Endothelial cell of umbilical vein (primary cell): ENCODE measurements around the gene AZU1. TPM values are rescaled to one million over a fixed set of nuclear protein-coding genes. Genes with fewer than 3 reads are reported as not detected.

Experiments used
- BruUV-seq: library from RNA; stranded (reverse); fragments of 400-500 nt; replicated peaks from 2 replicates; lab custom pipeline; 2021; lab: Mats Ljungman, UMichigan
- CTCF ChIA-PET: fragments of 300-600, 350-600 bp; sonication (Branson Sonifier 250); formaldehyde crosslinking; loops from one replicate; lab custom pipeline; 2021; ENCODE audit warnings: antibody characterized with exemption, inconsistent platforms; lab: Charles Lee
- POLR2A ChIA-PET: fragments of 300-600, 350-600 bp; sonication (Branson Sonifier 250); formaldehyde crosslinking; loops from one replicate; lab custom pipeline; 2021; ENCODE audit warnings: antibody characterized with exemption, inconsistent platforms; lab: Charles Lee
- DNase-seq: peaks from one replicate; pipeline ENCODE4 v3.0.0-alpha.2; 2011; ENCODE audit warnings: low read depth, low spot score
- FAIRE-seq: peaks from 2 replicates; lab custom pipeline; 2011; peaks lifted over from hg19 to GRCh38; lab: Jason Lieb, UNC
- H2AFZ ChIP-seq: 2 replicates; pipeline ENCODE4 v1.6.0; 2012; ENCODE audit warnings: low read depth, low read length, control low read depth, inconsistent platforms
- H3K27ac ChIP-seq: 2 replicates; pipeline ENCODE4 v1.5.1; 2011; ENCODE audit warnings: low read depth, mild to moderate bottlenecking, control low read depth, low read length, moderate library complexity; ENCODE audit not compliant: insufficient read depth
- H3K27me3 ChIP-seq, 2 experiments: 2 replicates each; pipeline versions ENCODE4 v1.6.0 to v1.6.1; 2011; ENCODE audit warnings: low read length in 2 of 2, mixed read lengths in 1 of 2; ENCODE audit not compliant: control insufficient read depth in 2 of 2, insufficient read depth in 2 of 2
- H3K36me3 ChIP-seq, 2 experiments: 2 replicates in 1 of 2; 3 replicates in 1 of 2; pipeline ENCODE4 v1.5.1; 2011; ENCODE audit warnings: low read length in 2 of 2, mild to moderate bottlenecking in 1 of 2, moderate library complexity in 1 of 2; ENCODE audit not compliant: control insufficient read depth in 2 of 2, insufficient read depth in 2 of 2; ENCODE audit errors: extremely low read depth in 1 of 2
- H3K4me1 ChIP-seq: 3 replicates; pipeline ENCODE4 v1.5.1; 2011; ENCODE audit warnings: mild to moderate bottlenecking, low read length; ENCODE audit not compliant: control insufficient read depth, insufficient read depth; ENCODE audit errors: extremely low read depth
- H3K4me2 ChIP-seq: 2 replicates; pipeline ENCODE4 v1.6.1; 2011; ENCODE audit warnings: low read length, control low read depth, mixed read lengths; ENCODE audit not compliant: insufficient read depth
- H3K4me3 ChIP-seq, 3 experiments: fragments of 200-600 bp in 1 of 3; sonication (generic), shearing (Covaris generic) in 1 of 3; replicated peaks in 1 of 3; 2 replicates each; pipeline ENCODE4 v1.5.1; 2011 to 2016; ENCODE audit warnings: control low read depth in 3 of 3, low read length in 3 of 3, mild to moderate bottlenecking in 2 of 3, inconsistent platforms in 1 of 3, low read depth in 1 of 3, moderate library complexity in 1 of 3; ENCODE audit not compliant: insufficient read depth in 1 of 3
- H3K79me2 ChIP-seq: 2 replicates; pipeline ENCODE4 v1.6.0; 2012; ENCODE audit warnings: low read length, inconsistent platforms; ENCODE audit not compliant: control insufficient read depth, insufficient read depth
- H3K9ac ChIP-seq: replicated peaks from 2 replicates; pipeline ENCODE3; 2011; ENCODE audit warnings: low read length, control low read depth; ENCODE audit not compliant: insufficient read depth; ENCODE audit errors: extremely low read depth
- H3K9me1 ChIP-seq: replicated peaks from 3 replicates; pipeline ENCODE4 v1.6.0; 2011; ENCODE audit warnings: mild to moderate bottlenecking, low read length; ENCODE audit not compliant: control insufficient read depth, insufficient read depth; ENCODE audit errors: extremely low read depth
- H3K9me3 ChIP-seq: replicated peaks from 2 replicates; pipeline ENCODE4 v1.5.1; 2012; ENCODE audit warnings: low read length, inconsistent platforms; ENCODE audit not compliant: control insufficient read depth, insufficient read depth
- H4K20me1 ChIP-seq: replicated peaks from 2 replicates; pipeline ENCODE3; 2011; ENCODE audit warnings: mild to moderate bottlenecking, low read length; ENCODE audit not compliant: control insufficient read depth, insufficient read depth; ENCODE audit errors: extremely low read depth
- EZH2 ChIP-seq: IDR thresholded peaks from 2 replicates; pipeline ENCODE4 v1.6.1; 2012; ENCODE audit warnings: borderline replicate concordance, low read depth, mild to moderate bottlenecking, moderate library complexity, low read length, inconsistent platforms; ENCODE audit not compliant: severe bottlenecking
- JUN ChIP-seq: IDR thresholded peaks from 2 replicates; pipeline ENCODE4 v1.6.1; 2011; ENCODE audit warnings: borderline replicate concordance, low read depth; ENCODE audit not compliant: insufficient read length, insufficient read depth
- POLR2AphosphoS5 ChIP-seq: IDR thresholded peaks from 2 replicates; pipeline ENCODE4 v1.6.1; 2012; ENCODE audit warnings: low read depth, mild to moderate bottlenecking, control low read depth, low read length, moderate library complexity; ENCODE audit not compliant: insufficient read depth
- dilution Hi-C: fragments of 300-500 bp; cut with MboI; formaldehyde crosslinking; loops from one replicate; pipeline ENCODE4 v1.15.0; 2019; ENCODE audit warnings: low sequenced_read_pairs; ENCODE audit not compliant: extremely low pct_ligation_motif_present
- intact Hi-C: fragments of 100-400 bp; cut with micrococcal nuclease; formaldehyde crosslinking; loops from one replicate; pipeline ENCODE4 v1.10.0; 2022
- polyA plus RNA-seq, 4 experiments: library from polyadenylated mRNA; depleted of rRNA in 3 of 4; stranded (reverse) in 3 of 4; unstranded in 1 of 4; fragments of >200 nt; gene quantifications; 2 replicates each; pipeline versions ENCODE4 v1.2.1 to v1.2.3, GENCODE V29; 2011 to 2012; ENCODE audit warnings: missing spikeins in 1 of 4
- total RNA-seq: library from RNA; stranded (reverse); gene quantifications from 2 replicates; pipeline ENCODE4 v1.2.3, GENCODE V29; 2021
- TF ChIP-seq, protein P1 (sequence below): IDR thresholded peaks from 2 replicates; pipeline ENCODE4 v1.6.1; 2011; ENCODE audit not compliant: insufficient read depth, insufficient read length
- TF ChIP-seq, protein P2 (sequence below), 2 donors: IDR thresholded peaks; 1 replicate in 1 of 2; 2 replicates in 1 of 2; pipeline ENCODE4 v1.5.1; 2011; ENCODE audit warnings: low read length in 2 of 2, mild to moderate bottlenecking in 2 of 2, moderate library complexity in 2 of 2, control low read depth in 1 of 2, inconsistent platforms in 1 of 2, low read depth in 1 of 2; ENCODE audit not compliant: insufficient read depth in 1 of 2; ENCODE audit errors: extremely low read depth in 1 of 2

The AZU1 gene
- total and polyA plus RNA-seq, 2 donors (not counting 3 experiments of a cell fraction or from before 2014, with no cell fraction given), result 0.12 TPM; not detected in 1

DNA sequence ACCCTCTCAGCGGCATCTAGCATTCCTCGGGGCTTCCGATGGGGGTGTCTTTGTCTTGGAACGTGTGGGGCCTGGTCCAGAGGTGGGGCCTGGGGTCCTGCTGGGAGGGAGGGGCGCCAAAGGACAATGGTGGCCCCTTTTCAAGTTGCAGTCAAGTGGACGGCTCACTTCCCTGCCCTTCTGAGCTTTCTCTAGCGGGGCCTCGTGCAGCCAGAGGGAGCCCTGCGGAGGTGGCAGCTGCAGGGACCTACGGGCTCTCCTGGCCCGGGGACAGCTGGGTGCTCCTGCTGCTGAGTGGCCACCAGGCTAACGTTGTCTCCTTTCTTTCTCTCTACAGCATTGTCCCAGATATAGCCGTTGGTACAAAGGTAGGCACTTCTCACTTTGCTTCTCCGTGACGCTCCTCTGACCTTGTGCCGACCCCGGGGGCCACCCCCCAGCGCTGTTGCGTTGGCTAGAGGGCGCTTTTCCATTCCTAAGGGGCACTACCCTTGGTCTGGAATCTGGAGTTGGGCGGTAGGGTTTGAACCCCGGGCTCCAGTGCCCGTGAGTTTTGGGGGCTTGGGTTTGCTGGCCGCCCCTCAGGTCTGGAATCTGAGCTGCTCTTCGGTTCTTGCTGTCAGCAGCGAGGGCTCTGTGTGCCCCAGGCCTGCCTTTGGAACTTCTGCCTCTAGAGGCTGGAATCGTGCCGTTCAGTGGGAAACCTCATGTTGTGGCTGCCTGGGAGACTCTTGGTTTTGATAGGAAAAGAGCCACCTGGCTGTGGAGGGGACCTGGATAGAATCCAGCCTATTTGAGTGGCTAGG is 28.4 kb upstream of the AZU1 start:
- Histone ChIP-seq H3K27ac (peak overlapping the region; percentile 73), H4K20me1 (no peaks in the 10 kb centered on the region), H3K36me3 (peaks cover 26 to 28% of the 10 kb centered on the region in 2 experiments), H3K9me3 (no peaks in the 10 kb centered on the region), H3K9me1 (no peaks in the 10 kb centered on the region), H3K27me3 (no peaks in the 10 kb centered on the region), H3K9ac (peak overlapping the region; percentile 92), H2AFZ (no peak overlapping the region), H3K4me1 (peaks cover 38% of the 10 kb centered on the region), H3K4me3 (peak overlapping the region; percentile 84 to 93 (median 87)), H3K4me2 (peak overlapping the region; percentile 86), H3K79me2 (peaks cover 65% of the 10 kb centered on the region)
- DNase-seq, result peak; percentile 33
- POLR2A ChIA-PET, result interaction anchor here (0.6 kb wide), 1 partner anchor 231 kb away, joined by 3 read pairs; no protein-coding TSS in a partner anchor
- dilution Hi-C loops (no loop called here), intact Hi-C loops (loop anchor here (10.0 kb wide), 1 partner anchor 446 kb away; the partner anchor contains the start of genes ATP5F1D and MIDN)
- CTCF ChIA-PET, result interaction anchor here (0.6 to 2.0 kb wide), 4 partner anchors 12 to 29 kb away, joined by 4 to 17 read pairs (median 4); no protein-coding TSS in a partner anchor
- BruUV-seq, result TSS peak; percentile 16
- FAIRE-seq, result peak; percentile 4
- TF ChIP-seq, protein P1, sequence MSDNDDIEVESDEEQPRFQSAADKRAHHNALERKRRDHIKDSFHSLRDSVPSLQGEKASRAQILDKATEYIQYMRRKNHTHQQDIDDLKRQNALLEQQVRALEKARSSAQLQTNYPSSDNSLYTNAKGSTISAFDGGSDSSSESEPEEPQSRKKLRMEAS, result no peak
- TF ChIP-seq JUN (no peak), POLR2AphosphoS5 (peak; percentile 2), EZH2 (no peak)
- TF ChIP-seq, protein P2, sequence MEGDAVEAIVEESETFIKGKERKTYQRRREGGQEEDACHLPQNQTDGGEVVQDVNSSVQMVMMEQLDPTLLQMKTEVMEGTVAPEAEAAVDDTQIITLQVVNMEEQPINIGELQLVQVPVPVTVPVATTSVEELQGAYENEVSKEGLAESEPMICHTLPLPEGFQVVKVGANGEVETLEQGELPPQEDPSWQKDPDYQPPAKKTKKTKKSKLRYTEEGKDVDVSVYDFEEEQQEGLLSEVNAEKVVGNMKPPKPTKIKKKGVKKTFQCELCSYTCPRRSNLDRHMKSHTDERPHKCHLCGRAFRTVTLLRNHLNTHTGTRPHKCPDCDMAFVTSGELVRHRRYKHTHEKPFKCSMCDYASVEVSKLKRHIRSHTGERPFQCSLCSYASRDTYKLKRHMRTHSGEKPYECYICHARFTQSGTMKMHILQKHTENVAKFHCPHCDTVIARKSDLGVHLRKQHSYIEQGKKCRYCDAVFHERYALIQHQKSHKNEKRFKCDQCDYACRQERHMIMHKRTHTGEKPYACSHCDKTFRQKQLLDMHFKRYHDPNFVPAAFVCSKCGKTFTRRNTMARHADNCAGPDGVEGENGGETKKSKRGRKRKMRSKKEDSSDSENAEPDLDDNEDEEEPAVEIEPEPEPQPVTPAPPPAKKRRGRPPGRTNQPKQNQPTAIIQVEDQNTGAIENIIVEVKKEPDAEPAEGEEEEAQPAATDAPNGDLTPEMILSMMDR (IDR thresholded peaks at IDR 0.05; ENCODE audit: extremely low read depth in 1 of 2, insufficient read depth in 1 of 2, low read depth in 1 of 2, low read length in 2 of 2), result peak in 1 of 2 donors; percentile 25
